Measurements from ENCODE around the gene SPOCK3.
"Not testable (repeated sequence)": the region's sequence is repeated elsewhere in the genome, so short reads cannot be mapped to it uniquely, and the experiment has no call there.

Gene SPOCK3
- 0 reads per million in 2 experiments for total RNA-seq

DNA sequence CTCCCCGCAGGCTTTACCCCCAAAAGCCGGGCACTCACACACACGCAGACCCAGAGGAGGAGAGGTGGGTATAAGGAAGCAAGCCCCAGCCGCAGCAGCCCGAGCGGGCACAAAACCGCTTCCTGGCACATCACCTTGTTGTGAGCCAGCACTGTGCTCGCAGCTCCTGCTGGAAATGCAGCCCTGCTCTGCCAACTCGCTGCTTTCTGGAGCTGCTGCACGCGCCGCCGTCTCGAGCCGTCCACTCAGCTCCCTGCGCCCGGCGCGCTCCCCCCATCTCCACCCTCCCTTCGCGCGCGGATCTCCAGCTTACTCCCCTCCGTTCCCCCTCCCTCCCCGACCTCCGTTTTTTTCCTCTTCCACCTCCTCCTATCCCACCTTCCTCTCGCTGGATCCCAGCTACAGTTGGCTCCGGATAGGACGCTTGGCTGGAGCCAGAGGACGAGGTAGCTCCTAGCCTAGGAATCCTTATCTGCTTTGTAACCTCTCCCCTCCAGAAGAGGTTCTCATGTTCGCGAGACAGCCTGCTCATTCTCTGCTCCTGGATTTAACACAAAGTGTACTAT lies at the start of gene SPOCK3:
SPOCK3 (minus strand) TSS at position 179 of the 566 bp plus-strand sequence.
- DNase-seq (ENCODE audit: low read depth), result no peak

DNA sequence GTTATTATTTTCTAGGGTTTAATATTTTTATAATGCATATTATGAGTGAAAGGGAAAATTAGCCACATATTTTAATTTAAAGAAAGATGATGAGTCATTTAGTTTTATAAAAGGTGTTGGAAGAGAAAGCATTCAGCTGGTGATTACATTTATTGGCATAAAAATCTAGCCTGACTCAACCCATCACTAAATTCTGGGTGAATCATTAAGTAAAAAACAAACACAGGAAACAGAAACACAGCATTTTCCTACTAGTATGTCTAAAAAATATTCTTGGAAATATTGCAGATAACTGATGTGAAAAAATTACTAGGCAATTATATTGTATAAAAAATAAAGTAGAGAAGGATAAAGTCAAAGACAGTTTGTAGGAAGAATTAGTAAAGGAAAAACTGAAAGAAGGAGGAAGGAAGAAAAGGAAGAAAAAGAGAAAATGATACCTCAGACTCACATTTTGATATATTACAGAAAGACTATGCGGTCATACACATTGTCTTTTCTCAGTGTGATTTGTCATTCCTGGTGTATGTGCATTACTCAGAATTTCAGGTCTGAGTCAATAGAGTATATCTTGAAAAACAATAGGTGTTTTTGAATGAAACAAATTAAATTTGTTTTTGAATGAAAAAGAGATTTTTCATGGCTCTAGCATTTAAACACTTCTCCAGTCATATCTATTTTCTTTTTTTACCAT lies 48.0 kb upstream of the SPOCK3 start:
- DNase-seq (ENCODE audit: low read depth), result no peak

DNA sequence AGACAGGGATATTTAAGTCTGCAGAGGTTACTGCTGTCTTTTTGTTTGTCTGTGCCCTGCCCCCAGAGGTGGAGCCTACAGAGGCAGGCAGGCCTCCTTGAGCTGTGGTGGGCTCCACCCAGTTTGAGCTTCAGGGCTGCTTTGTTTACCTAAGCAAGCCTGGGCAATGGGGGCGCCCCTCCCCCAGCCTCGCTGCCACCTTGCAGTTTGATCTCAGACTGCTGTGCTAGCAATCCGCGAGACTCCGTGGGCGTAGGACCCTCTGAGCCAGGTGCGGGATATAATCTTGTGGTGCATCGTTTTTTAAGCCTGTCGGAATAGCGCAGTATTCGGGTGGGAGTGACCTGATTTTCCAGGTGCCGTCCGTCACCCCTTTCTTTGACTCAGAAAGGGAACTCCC lies 47.3 kb upstream of the SPOCK3 start:
- not testable (repeated sequence) for DNase-seq (ENCODE audit: low read depth)

DNA sequence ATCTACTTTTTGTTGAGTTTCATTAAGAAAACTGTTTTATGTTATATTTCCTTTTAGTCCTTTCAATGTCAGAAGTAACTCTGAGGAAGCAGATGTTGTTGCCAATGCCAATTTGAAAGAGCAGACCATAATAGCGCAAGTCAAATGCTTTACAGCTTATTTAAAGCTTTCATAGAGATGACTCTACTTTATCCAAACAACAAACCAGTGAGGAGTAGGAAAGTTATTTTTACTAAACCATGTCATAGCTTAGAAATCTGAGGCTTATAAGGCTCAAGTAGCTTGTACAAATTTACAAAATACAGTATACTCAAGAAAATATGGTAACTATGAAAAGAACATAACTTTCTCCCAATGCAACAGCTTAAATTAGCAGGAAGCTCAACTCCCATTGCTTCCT lies 40.1 kb upstream of the SPOCK3 start:
- DNase-seq (ENCODE audit: low read depth), result no peak

DNA sequence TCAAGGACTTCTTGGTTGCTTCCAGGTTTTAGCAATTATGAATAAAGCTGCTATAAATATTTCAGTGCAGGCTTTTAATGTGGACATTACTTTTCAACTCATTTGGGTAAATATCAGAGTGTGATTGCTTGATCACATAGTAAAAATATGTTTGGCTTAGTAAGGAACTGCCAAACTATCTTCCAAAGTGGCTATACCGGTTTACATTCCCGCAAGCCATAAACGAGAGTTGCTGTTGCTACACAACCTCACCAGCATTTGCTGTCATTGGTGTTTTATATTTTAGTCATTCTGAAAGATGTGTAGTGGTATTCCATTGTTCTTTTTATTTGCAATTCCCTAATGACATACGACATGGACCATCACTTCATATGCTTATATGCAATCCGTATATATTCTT lies 30.9 kb upstream of the SPOCK3 start:
- DNase-seq (ENCODE audit: low read depth), result no peak

DNA sequence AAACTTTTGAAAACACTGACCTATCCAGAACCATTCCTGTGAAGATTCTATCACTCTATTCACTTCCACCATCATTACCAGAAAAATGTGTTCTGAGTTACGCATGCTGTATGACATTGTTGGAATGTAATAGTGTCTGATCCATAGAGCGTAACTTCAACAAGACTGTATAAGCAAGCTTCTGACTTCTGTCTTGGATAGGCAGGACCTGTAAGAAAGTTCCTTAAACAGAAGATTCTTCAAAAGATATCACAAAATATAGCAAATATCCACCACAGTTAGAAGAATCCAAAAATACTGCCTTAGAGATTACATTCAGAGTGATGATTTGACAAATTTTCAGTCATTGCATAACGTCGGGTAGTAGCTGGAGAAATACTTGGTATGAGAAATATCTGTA lies 14.0 kb upstream of the SPOCK3 start:
- no peak for DNase-seq (ENCODE audit: low read depth)

DNA sequence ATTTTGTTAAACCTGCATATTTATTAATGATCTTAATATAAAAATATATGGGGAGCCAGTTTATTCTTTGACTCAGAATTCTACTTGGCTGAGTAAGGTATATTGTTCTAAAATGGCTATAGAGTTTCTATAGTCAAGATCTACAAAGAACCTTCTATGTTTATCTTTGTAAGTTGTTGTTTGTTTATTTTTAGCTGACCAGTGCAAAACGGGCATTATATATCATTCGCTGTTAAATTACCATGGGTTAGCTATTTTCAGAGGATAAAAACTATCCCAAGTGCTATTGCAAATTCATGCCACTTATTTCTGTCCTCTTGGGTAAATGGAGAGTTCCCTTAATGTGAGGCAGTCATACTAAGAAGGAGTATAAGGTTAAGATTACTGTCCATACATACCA lies 5.3 kb upstream of the SPOCK3 start:
- DNase-seq (ENCODE audit: low read depth), result no peak

DNA sequence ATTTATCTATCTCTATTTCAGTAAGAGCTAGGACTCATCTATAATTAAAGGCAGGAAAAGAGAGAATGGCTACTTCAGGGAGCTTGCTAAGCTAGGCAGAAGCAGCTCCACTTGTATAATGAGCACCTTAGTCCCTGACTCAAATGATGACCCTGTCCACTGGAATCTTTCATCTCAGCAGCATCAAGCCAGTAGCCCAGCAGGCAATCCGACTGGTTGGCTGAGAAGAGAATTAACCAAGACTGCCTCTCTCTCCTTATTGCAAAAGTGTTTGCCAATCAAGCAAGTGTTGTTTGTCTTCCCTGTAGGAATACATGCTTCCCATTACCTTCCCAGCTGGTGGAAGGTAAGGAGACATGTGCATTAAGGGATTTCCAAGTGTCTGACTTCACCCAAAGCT lies 3.9 kb upstream of the SPOCK3 start:
- DNase-seq (ENCODE audit: low read depth), result no peak

DNA sequence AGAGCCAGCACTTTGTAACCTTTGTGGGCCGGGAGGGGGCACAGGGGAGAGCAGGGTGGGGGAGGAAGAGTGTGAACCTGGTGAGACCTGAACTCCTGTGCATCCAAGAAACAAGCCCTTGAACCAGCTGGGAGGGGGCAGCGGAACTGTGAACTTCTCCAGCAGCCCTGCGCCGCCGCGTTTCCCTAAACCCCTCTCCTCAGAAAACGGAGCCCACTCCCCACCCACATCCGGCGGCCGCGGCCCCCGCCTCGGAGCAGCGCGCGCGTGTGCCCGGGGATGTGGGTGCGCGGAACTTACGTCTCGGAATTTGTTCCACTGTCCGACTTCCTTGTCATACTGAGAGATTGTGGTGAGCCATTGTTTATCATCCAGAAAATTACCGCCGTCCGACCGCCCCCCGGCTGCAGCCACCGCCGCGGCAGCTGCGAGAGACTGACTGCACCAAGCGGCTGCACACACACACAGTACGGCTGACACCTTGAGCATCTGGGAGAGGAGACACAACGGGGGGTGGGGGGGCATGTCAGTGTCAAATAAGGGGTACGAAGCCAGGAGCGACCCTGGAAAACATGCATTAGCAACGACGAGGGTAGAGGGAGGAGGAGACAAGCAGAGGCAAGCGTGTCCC lies 494 bp downstream of the SPOCK3 start:
- DNase-seq (ENCODE audit: low read depth), result no peak

DNA sequence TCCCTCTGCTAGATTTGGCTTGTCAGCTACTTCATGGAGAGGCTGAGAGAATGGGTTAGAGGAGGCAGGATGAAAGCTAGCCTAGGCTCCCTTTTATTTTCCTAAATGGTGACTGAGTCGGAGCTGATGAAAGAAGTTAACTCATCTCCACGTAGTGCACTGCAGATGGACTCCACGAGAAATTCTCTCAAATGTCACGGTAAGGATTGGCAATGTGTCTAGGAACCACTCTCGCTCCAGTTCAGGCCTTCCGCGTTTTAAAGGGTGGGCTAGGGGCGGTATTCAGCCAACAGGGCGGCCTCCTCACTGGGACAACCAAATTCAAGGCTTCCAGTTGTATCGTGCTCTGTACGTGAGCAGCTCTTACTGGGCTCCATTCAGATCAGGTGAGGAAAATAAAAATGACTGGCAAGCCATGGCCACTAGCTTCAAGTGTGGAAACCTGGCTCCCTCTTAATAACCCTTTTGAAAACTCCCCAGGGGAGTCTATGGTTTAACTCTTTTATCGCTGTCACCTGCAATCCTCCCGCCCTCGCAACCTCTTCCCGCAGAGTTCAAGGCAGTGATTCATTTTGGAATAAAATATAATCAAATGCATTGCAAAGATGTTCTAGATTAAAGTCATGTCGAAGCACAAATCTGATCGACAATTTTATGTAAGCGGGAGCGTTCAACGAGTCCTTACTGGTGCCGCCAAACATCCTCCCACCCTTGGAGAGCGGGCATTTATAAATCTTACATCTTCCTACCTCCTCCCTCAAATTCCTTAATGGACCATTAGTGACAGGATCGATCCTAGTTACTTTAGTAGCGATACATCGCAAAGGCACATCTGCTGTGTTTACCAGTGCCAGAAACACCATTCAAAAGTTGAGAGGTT lies 1.2 kb downstream of the SPOCK3 start:
- no peak for DNase-seq (ENCODE audit: low read depth)

DNA sequence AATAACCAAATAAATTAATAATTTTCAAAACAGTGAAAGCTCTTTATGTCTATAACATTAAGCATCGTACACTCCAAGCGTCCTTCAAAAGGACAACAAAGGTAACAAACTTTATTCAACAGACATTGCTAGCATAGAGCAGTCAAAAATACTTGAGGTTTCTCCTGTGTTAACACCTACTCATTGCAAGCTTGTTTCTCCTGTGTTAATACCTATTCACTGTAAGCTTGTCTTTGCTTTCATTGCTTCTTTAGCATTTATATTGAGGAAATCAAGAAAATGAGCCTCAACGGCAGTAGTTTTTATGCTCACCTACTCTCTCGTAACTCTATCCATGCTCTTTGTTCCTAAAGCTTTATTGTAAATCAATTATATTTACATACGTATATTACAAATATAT lies 3.5 kb downstream of the SPOCK3 start:
- no peak for DNase-seq (ENCODE audit: low read depth)

DNA sequence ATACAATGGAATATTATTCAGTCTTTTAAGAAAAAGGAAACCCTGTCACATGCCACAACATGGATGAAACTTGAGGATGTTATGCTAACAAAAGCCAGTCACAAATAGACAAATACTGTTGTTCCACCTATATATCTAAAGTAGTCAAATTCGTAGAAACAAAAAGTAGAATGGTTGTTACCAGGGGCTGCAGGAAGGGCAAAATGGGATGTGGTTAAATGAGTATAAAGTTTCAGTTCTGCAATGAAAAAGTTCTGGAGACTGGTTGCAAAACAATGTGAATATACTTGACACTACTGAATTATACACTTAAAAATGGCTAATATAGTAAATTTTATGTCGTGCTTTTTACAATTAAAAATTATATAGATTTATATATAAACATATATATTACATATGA lies 12.2 kb downstream of the SPOCK3 start:
- DNase-seq (ENCODE audit: low read depth), result no peak

DNA sequence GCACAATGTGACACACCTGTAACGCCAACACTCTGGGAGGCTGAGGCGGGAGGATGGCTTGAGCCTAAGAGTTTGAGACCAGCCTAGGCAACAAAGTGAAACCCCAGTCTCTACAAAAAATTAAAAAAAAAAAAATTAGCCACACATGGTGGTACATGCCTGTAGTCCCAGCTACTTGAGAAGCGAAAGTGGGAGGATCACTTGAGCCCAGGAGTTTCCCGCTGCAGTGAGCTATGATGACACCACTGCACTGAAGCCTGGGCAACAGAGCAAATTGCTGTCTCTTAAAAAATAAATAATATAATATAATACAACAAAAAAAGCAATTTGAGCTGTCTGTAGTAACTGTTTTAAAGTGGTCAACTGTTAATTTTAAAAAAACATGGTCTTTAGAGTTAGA lies 13.2 kb downstream of the SPOCK3 start:
- no peak for DNase-seq (ENCODE audit: low read depth)

DNA sequence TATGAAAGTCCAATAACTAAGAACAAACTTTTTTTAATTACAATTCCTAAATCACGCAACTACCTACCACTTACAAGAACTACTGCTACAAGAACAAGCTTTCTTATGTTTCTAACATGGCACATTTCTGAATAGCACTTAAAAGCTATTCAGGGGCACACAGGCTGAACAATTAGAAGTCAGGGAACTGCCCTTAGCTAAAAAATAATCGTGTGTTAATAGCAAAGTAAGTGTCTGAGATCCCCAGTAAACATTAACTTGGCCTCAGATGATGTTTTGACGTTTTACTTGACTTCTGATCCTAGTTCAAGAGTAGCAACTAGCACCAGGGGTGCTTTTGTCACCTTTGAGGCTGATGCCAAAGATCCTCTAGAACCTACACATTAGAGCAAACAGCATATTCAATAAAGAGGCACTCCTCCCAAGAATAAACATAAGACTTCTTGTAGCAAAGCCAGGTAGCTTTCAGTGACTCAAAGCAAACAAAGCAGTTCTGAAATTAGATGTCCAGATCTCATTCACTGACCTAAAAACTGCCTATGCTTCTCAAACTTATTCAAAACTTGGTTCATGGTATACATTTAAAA lies 16.2 kb downstream of the SPOCK3 start:
- no peak for DNase-seq (ENCODE audit: low read depth)

DNA sequence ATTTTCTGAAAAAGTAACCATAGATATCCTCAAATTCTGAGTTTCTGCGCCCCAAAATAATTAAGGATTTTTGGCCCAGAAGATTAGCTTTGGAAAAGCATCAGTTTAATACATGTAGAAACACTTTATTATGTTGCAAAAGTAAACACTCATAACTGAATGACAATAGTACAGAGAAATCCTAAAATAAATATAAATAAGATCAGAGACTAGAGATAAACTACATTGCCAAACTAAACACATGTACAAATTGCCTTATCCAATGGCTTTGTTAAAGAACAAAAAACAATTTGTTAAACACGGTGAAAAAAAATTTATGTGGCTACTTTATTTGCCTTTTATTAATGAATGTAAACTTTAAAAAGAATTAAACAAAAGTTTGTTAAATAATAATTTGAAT lies 17.5 kb downstream of the SPOCK3 start:
- no peak for DNase-seq (ENCODE audit: low read depth)

DNA sequence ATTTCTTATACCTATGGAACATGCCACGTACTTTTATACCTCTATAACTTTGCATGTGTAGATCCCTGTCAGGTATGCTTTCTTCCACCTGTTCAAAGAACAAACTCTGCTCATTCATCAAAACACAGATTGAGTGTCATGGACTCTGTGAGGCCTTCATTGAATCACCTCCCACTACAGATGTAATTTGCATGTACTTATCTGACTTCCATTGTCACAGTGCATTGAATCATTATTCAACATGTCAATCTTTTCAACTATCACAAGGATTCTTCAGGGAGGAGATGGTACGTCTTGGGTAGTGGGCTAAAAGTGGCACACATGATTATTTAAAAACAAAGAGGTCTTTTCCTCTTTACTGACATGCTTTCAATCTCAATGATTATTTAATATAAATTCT lies 24.1 kb downstream of the SPOCK3 start:
- DNase-seq (ENCODE audit: low read depth), result no peak

DNA sequence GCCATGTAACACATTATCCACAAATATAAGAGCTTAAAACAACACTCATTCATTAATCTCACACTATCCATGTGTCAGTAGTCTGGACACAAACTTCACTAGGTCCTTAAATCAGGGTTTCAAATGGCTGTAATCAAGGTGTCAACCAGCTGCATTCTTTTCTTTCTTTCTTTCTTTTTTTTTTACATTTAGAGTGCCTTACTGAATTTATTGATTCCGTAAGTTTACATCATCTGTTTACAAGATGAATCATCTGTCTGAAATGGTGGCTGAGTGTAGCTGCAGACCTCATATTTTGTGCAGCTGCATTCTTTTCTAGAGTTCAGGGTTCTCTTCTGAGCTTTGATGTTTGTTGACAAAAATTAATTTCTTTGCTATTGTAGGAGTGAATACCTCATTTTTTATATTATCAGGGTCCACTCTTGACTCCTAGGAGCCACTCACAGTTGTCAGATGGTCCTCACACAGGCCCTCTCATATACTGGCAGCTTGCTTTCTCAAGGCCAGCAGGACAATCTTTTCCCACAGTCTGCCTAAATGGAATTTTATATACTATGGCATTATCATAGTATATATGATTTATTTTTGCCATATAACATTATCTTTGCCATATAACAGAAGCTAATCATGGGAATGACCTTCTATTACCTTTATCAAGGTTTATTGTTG lies 37.8 kb downstream of the SPOCK3 start:
- DNase-seq (ENCODE audit: low read depth), result no peak

DNA sequence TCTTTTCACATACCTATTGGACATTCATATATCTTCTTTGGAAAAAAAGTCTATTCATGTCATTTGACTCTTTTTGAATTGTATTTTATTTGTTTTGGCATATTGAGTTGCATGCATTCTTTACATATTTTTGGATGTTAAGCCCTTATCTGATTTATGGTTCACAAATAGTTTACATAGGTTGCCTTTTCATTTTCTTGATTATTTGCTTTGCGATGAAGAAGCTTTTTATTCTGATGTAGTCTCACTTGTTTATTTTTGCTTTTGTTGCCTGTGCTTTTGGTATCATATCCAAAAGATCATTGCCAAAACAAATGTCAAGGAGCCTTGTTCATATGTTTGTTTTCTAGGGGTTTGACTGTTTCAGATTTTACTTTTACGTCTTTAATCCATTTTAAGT lies 43.9 kb downstream of the SPOCK3 start:
- DNase-seq (ENCODE audit: low read depth), result no peak

DNA sequence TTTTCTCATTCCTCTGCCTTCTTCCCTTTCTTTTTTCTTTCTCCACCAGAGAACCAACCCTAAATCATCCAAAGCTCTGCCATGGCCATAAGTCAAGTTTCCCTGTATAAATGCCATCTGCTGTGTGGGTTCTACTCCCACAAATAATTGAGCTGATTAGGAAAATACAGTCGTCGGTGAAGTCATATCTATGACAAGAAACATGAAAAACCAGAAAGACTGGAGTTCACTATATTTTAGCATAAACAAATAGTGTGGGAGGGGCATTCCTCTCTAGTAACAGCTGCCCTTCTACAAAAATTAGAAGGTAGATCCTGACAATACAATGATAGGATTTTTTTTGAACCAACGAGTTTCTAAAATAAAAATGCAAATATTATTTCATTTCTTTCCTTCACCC lies 48.8 kb downstream of the SPOCK3 start:
- no peak for DNase-seq (ENCODE audit: low read depth)

DNA sequence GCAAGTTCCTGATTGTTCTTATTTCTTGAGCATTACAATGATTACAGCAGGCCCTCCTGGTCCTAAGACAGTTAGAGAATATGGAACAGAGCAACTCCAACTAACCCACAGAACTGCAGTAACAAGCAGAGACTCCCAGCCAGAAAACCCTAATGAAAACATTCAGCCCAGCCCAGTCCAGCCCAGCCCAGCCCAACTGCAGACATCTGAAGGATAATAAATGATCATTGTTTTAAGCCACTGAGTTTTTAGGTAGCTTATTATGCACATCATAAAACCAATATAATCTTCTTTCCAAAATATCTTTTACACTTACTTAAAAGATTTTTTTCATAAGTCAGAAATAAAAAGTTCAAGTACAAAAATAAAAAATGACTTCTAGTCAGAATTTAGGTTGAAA lies 51.3 kb downstream of the SPOCK3 start:
- no peak for DNase-seq (ENCODE audit: low read depth)

DNA sequence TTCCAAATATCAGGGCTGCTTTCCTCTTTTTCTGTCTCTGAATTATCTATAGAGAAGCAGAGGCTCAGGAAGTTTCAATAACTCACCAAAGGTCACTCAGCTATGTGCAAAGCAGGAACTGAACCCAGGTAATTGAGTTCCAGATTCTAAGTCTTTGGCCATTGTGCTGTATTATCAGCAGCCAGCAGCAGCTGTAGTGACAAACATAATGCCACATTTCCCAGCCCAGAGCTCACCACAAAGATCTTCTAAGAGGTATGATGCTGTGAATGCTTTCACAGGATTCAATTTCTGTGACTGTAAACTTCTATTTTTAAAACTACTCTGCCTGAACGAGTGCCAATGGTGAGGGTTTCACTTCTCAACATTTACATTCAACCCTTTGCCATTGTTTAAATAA lies 56.4 kb downstream of the SPOCK3 start:
- DNase-seq (ENCODE audit: low read depth), result no peak
